Natural killer cell (primary cell): Measurements from ENCODE around the gene EPHB1. TPM values are rescaled to one million over a fixed set of nuclear protein-coding genes. Genes with fewer than 3 reads are reported as not detected.

Experiments used
- ATAC-seq, 3 donors: fragments of 150-1000 bp in 2 of 3; fragments of 200-7000 bp in 1 of 3; cut with Tn5 transposase; 1 replicate in 1 of 3; 2 replicates in 2 of 3; pipeline ENCODE4 v1.10.0; 2021; ENCODE audit warnings: mild to moderate bottlenecking in 2 of 3, moderate library complexity in 2 of 3
- DNase-seq, 2 donors: peaks; one replicate each; pipeline versions ENCODE4 v3.0.0 to v3.0.0-alpha.2; 2013 to 2021; ENCODE audit warnings: mixed read lengths in 1 of 2
- H3K27ac ChIP-seq: one replicate; pipeline ENCODE4 v1.5.1; 2013; ENCODE audit warnings: mild to moderate bottlenecking, low read length
- H3K27me3 ChIP-seq: one replicate; pipeline ENCODE4 v1.6.1; 2013; ENCODE audit warnings: low read length; ENCODE audit not compliant: control insufficient read depth, insufficient read depth
- H3K36me3 ChIP-seq: one replicate; pipeline ENCODE4 v1.6.1; 2013; ENCODE audit warnings: low read length; ENCODE audit not compliant: control insufficient read depth, insufficient read depth
- H3K4me1 ChIP-seq: one replicate; pipeline ENCODE4 v1.6.1; 2013; ENCODE audit warnings: low read length; ENCODE audit not compliant: control insufficient read depth, insufficient read depth
- H3K4me3 ChIP-seq: one replicate; pipeline ENCODE4 v1.5.1; 2013; ENCODE audit warnings: low read length
- H3K9me3 ChIP-seq: one replicate; pipeline ENCODE4 v1.6.1; 2013; ENCODE audit warnings: low read length; ENCODE audit not compliant: control insufficient read depth, insufficient read depth
- H3K27ac Mint-ChIP-seq, 2 donors: one replicate each; pipeline ENCODE4 v1.8.0; 2022; ENCODE audit warnings: mild to moderate bottlenecking in 2 of 2, mixed read lengths in 2 of 2, moderate library complexity in 1 of 2
- H3K27me3 Mint-ChIP-seq, 2 donors: one replicate each; pipeline ENCODE4 v1.8.0; 2022; ENCODE audit warnings: low read depth in 2 of 2, mixed read lengths in 2 of 2
- H3K36me3 Mint-ChIP-seq: one replicate; pipeline ENCODE4 v1.8.0; 2022; ENCODE audit warnings: mixed read lengths
- H3K4me1 Mint-ChIP-seq, 2 donors: one replicate each; pipeline ENCODE4 v1.8.0; 2022; ENCODE audit warnings: mixed read lengths in 2 of 2
- H3K4me3 Mint-ChIP-seq: one replicate; pipeline ENCODE4 v1.8.0; 2022; ENCODE audit warnings: mild to moderate bottlenecking, moderate library complexity, mixed read lengths
- H3K9me3 Mint-ChIP-seq, 2 donors: one replicate each; pipeline ENCODE4 v1.8.0; 2022; ENCODE audit warnings: mixed read lengths in 2 of 2
- CTCF ChIP-seq: fragments of 200-600 bp; IDR thresholded peaks from one replicate; pipeline ENCODE4 v1.8.0; 2022; ENCODE audit warnings: antibody characterized with exemption
- WGBS: methylation state at CpG from one replicate; pipeline ENCODE4 v1.1.7; 2013; ENCODE audit warnings: missing lambda C conversion rate; ENCODE audit not compliant: insufficient coverage; 5-methylcytosine and 5-hydroxymethylcytosine counted together
- intact Hi-C: fragments of 100-400 bp; cut with micrococcal nuclease; formaldehyde crosslinking; loops from one replicate; pipeline ENCODE4 v1.14.2; 2022
- total RNA-seq, 4 donors: library from RNA; stranded (reverse); fragments of 120-200 nt in 1 of 4; gene quantifications; one replicate each; pipeline versions ENCODE4 v1.2.3 to v1.2.4, GENCODE V29; 2013 to 2022

Gene EPHB1
- total RNA-seq, 3 donors from 2014 or later (not counting 1 experiment from before 2014, with no cell fraction given) = 0.60 TPM; not detected in 2

GRCh38 chr3:135301670-135302069, 506.6 kb downstream of the EPHB1 start:
- Mint-ChIP-seq H3K4me3 (no peak overlapping the region), H3K9me3 (peaks cover 2 to 4% of the 10 kb centered on the region in 2 donors), H3K27me3 (no peaks in the 10 kb centered on the region), H3K4me1 (no peaks in the 10 kb centered on the region), H3K36me3 (no peaks in the 10 kb centered on the region), H3K27ac (no peak overlapping the region)
- H3K27ac ChIP-seq = no peak overlapping the region
- H3K4me3 ChIP-seq = no peak overlapping the region
- H3K36me3 ChIP-seq = no peaks in the 10 kb centered on the region
- WGBS = 91% methylated on average over 2 of the region's 2 CpGs
- ATAC-seq (no peak), DNase-seq (no peak)
- H3K4me1 ChIP-seq = no peaks in the 10 kb centered on the region
- peaks cover 5% of the 10 kb centered on the region for H3K9me3 ChIP-seq
- no peak for TF ChIP-seq CTCF
- H3K27me3 ChIP-seq = no peaks in the 10 kb centered on the region
- intact Hi-C loops = no loop called here

GRCh38 chr3:135304378-135304777, 509.3 kb downstream of the EPHB1 start:
- peaks cover 5 to 8% of the 10 kb centered on the region in 2 donors for H3K9me3 Mint-ChIP-seq
- TF ChIP-seq CTCF = no peak
- no peak overlapping the region for H3K27ac ChIP-seq
- H3K27ac Mint-ChIP-seq = no peak overlapping the region
- H3K4me1 ChIP-seq = no peaks in the 10 kb centered on the region
- no peaks in the 10 kb centered on the region for H3K4me1 Mint-ChIP-seq
- H3K27me3 Mint-ChIP-seq = no peaks in the 10 kb centered on the region
- H3K9me3 ChIP-seq = peaks cover 5% of the 10 kb centered on the region
- WGBS = 78% methylated on average over 1 of the region's 1 CpG
- intact Hi-C loops = no loop called here
- no peaks in the 10 kb centered on the region for H3K36me3 ChIP-seq
- DNase-seq = no peak
- no peak for ATAC-seq
- no peak overlapping the region for H3K4me3 ChIP-seq
- H3K27me3 ChIP-seq = no peaks in the 10 kb centered on the region
- no peak overlapping the region for H3K4me3 Mint-ChIP-seq
- H3K36me3 Mint-ChIP-seq = no peaks in the 10 kb centered on the region

Other genes with a start within 250 kb of the EPHB1 start
- gene KY, start 144.2 kb upstream of the EPHB1 start, total RNA-seq = under 1 TPM in 1 of 3 donors, not detected in 2; 0.15 TPM